Measurements from ENCODE around the gene HDAC5.
A peak's percentile ranks its signal among the peaks of the same experiment; 100 is the strongest.
"Not testable (repeated sequence)": the region's sequence is repeated elsewhere in the genome, so short reads cannot be mapped to it uniquely, and the experiment has no call there.

The HDAC5 gene

GRCh38 chr17:44152875-44153274, 29.4 kb upstream of the HDAC5 start:
- no peak overlapping the region for H3K4me3 ChIP-seq (ENCODE audit: low read depth, low read length)
- no peak overlapping the region for H2AFZ ChIP-seq (ENCODE audit: insufficient read depth, low read length, poor library complexity)
- H3K4ac ChIP-seq (ENCODE audit: low read depth, low read length), result no peak overlapping the region
- peaks cover 43 to 49% of the 10 kb centered on the region in 2 experiments for H3K36me3 ChIP-seq (ENCODE audit: control insufficient read depth in 1 of 2, insufficient read depth in 2 of 2, low read length in 2 of 2)
- peaks cover 2% of the 10 kb centered on the region for H3K9me3 ChIP-seq (ENCODE audit: insufficient read depth, low read depth, low read length)
- H3K4me1 ChIP-seq (ENCODE audit: control insufficient read depth in 1 of 2, insufficient read depth in 2 of 2, low read length in 2 of 2), result no peaks in the 10 kb centered on the region
- H4K12ac ChIP-seq (ENCODE audit: low read depth, low read length), result no peak overlapping the region
- no peak overlapping the region for H3K23ac ChIP-seq (ENCODE audit: low read length)
- no peak for DNase-seq
- H3K9ac ChIP-seq (ENCODE audit: low read length), result no peak overlapping the region
- H3K14ac ChIP-seq (ENCODE audit: low read length), result no peak overlapping the region
- no peak overlapping the region for H3K4me2 ChIP-seq (ENCODE audit: low read length)
- H3K27ac ChIP-seq (ENCODE audit: low read depth, low read length), result no peak overlapping the region
- no CpG with 5 or more reads among the region's 4 CpGs for WGBS (ENCODE audit: extremely low coverage, insufficient coverage, insufficient read length)
- no peak overlapping the region for H2AK5ac ChIP-seq (ENCODE audit: low read length)
- H3K27me3 ChIP-seq (ENCODE audit: insufficient read depth, low read length), result no peaks in the 10 kb centered on the region
- no peaks in the 10 kb centered on the region for H3K79me1 ChIP-seq (ENCODE audit: low read length)
- no peak overlapping the region for H2BK5ac ChIP-seq (ENCODE audit: low read depth, low read length, poor library complexity)
- H2BK120ac ChIP-seq (ENCODE audit: insufficient read depth, low read length, poor library complexity), result no peak overlapping the region
- H4K91ac ChIP-seq (ENCODE audit: low read depth, low read length), result no peak overlapping the region
- no peaks in the 10 kb centered on the region for H3K79me2 ChIP-seq (ENCODE audit: control insufficient read depth, insufficient read depth, low read length, poor library complexity)
- no peak overlapping the region for H2BK12ac ChIP-seq (ENCODE audit: low read length)
- no peak overlapping the region for H4K8ac ChIP-seq (ENCODE audit: low read depth, low read length)
- H3K18ac ChIP-seq (ENCODE audit: low read length), result no peak overlapping the region

DNA sequence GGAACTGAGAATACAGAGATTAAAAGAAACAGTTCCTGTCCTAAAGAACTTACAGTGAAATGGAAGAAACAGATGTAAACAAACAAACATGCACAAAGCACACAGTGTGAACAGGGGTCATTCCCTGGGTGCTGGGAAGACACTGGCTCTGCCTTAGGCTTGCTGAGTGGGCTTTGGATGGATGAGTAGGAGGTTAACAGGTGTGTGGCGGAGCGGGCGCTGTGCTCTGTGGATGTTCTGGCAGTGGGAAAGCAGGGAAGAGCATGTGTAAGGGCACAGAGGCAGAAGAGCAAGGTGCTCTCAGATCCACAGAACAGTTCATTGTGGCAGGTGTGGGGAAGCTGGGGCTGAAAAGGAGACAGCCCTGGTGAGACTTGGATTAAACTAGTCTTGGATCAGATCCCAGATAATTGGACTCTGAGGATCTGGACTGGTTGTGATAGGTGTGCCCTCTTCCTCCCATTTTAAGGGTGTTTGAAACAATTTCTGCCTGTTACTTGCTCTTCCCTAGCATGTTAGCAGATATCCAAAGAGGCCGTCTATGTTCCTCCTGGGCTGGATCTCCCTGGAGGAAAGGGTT, 26.4 kb upstream of the HDAC5 start:
- Histone ChIP-seq H3K79me1 (ENCODE audit: low read length) (no peaks in the 10 kb centered on the region), H2BK5ac (ENCODE audit: low read depth, low read length, poor library complexity) (no peak overlapping the region), H3K27ac (ENCODE audit: low read depth, low read length) (no peak overlapping the region), H3K4me3 (ENCODE audit: low read depth, low read length) (no peak overlapping the region), H3K4me1 (ENCODE audit: control insufficient read depth in 1 of 2, insufficient read depth in 2 of 2, low read length in 2 of 2) (peaks cover 4 to 7% of the 10 kb centered on the region in 2 experiments), H3K23ac (ENCODE audit: low read length) (no peak overlapping the region), H3K79me2 (ENCODE audit: control insufficient read depth, insufficient read depth, low read length, poor library complexity) (no peaks in the 10 kb centered on the region), H4K91ac (ENCODE audit: low read depth, low read length) (no peak overlapping the region), H3K9ac (ENCODE audit: low read length) (no peak overlapping the region), H2BK12ac (ENCODE audit: low read length) (no peak overlapping the region), H3K27me3 (ENCODE audit: insufficient read depth, low read length) (no peaks in the 10 kb centered on the region), H2AK5ac (ENCODE audit: low read length) (no peak overlapping the region), H3K36me3 (ENCODE audit: control insufficient read depth in 1 of 2, insufficient read depth in 2 of 2, low read length in 2 of 2) (peaks cover 37 to 45% of the 10 kb centered on the region in 2 experiments), H3K14ac (ENCODE audit: low read length) (no peak overlapping the region), H3K4me2 (ENCODE audit: low read length) (no peak overlapping the region), H2BK120ac (ENCODE audit: insufficient read depth, low read length, poor library complexity) (no peak overlapping the region), H3K18ac (ENCODE audit: low read length) (no peak overlapping the region), H4K8ac (ENCODE audit: low read depth, low read length) (no peak overlapping the region), H3K4ac (ENCODE audit: low read depth, low read length) (no peak overlapping the region), H2AFZ (ENCODE audit: insufficient read depth, low read length, poor library complexity) (no peak overlapping the region), H3K9me3 (ENCODE audit: insufficient read depth, low read depth, low read length) (peaks cover under 1% of the 10 kb centered on the region), H4K12ac (ENCODE audit: low read depth, low read length) (no peak overlapping the region)
- WGBS (ENCODE audit: extremely low coverage, insufficient coverage, insufficient read length), result no CpG with 5 or more reads among the region's 4 CpGs
- DNase-seq, result no peak

GRCh38 chr17:44149066-44149465, 25.6 kb upstream of the HDAC5 start:
- not testable (repeated sequence) for H3K4me3 ChIP-seq (ENCODE audit: low read depth, low read length); H2BK120ac ChIP-seq (ENCODE audit: insufficient read depth, low read length, poor library complexity); H3K27me3 ChIP-seq (ENCODE audit: insufficient read depth, low read length); H4K91ac ChIP-seq (ENCODE audit: low read depth, low read length); H2BK12ac ChIP-seq (ENCODE audit: low read length); H2AFZ ChIP-seq (ENCODE audit: insufficient read depth, low read length, poor library complexity); H3K23ac ChIP-seq (ENCODE audit: low read length); H3K27ac ChIP-seq (ENCODE audit: low read depth, low read length); H4K12ac ChIP-seq (ENCODE audit: low read depth, low read length); H3K79me1 ChIP-seq (ENCODE audit: low read length); H3K18ac ChIP-seq (ENCODE audit: low read length); H2BK5ac ChIP-seq (ENCODE audit: low read depth, low read length, poor library complexity); H3K4me2 ChIP-seq (ENCODE audit: low read length); H2AK5ac ChIP-seq (ENCODE audit: low read length); DNase-seq; H3K4ac ChIP-seq (ENCODE audit: low read depth, low read length); H3K14ac ChIP-seq (ENCODE audit: low read length); H4K8ac ChIP-seq (ENCODE audit: low read depth, low read length); H3K4me1 ChIP-seq (ENCODE audit: control insufficient read depth in 1 of 2, insufficient read depth in 2 of 2, low read length in 2 of 2); H3K9me3 ChIP-seq (ENCODE audit: insufficient read depth, low read depth, low read length); H3K9ac ChIP-seq (ENCODE audit: low read length); H3K79me2 ChIP-seq (ENCODE audit: control insufficient read depth, insufficient read depth, low read length, poor library complexity)
- whole genome bisulfite sequencing (ENCODE audit: extremely low coverage, insufficient coverage, insufficient read length), result no CpG with 5 or more reads among the region's 3 CpGs
- H3K36me3 ChIP-seq (ENCODE audit: control insufficient read depth in 1 of 2, insufficient read depth in 2 of 2, low read length in 2 of 2), result peaks cover 30 to 38% of the 10 kb centered on the region in 2 experiments

DNA sequence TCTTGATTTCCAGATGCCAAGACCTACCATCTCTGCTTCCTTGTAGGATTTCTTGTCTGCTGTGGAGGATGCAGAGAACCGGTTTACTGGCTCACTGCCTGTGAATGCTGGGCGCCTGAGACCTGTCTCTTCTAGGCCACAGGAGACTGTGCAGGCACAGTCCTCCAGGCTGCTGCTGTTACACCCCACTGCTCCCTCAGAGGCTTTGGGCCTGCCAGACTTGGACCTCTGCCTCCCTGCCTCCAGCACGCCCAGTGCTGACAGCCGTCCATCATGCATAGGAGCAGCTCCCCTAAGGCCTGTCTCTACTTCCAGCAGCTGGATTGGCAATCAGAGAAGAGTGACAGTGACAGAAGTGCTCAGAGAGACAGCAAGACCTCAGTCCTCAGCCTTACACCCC, 24.4 kb upstream of the HDAC5 start:
- Histone ChIP-seq H3K4me3 (ENCODE audit: low read depth, low read length) (no peak overlapping the region), H3K4me1 (ENCODE audit: control insufficient read depth in 1 of 2, insufficient read depth in 2 of 2, low read length in 2 of 2) (peaks cover 4 to 7% of the 10 kb centered on the region in 2 experiments), H2BK5ac (ENCODE audit: low read depth, low read length, poor library complexity) (no peak overlapping the region), H3K79me2 (ENCODE audit: control insufficient read depth, insufficient read depth, low read length, poor library complexity) (no peaks in the 10 kb centered on the region), H2BK120ac (ENCODE audit: insufficient read depth, low read length, poor library complexity) (no peak overlapping the region), H3K4ac (ENCODE audit: low read depth, low read length) (no peak overlapping the region), H3K27me3 (ENCODE audit: insufficient read depth, low read length) (no peaks in the 10 kb centered on the region), H2BK12ac (ENCODE audit: low read length) (no peak overlapping the region), H3K4me2 (ENCODE audit: low read length) (no peak overlapping the region), H4K91ac (ENCODE audit: low read depth, low read length) (no peak overlapping the region), H3K9ac (ENCODE audit: low read length) (no peak overlapping the region), H3K36me3 (ENCODE audit: control insufficient read depth in 1 of 2, insufficient read depth in 2 of 2, low read length in 2 of 2) (peaks cover 29 to 33% of the 10 kb centered on the region in 2 experiments), H4K12ac (ENCODE audit: low read depth, low read length) (peak overlapping the region; percentile 10), H3K27ac (ENCODE audit: low read depth, low read length) (no peak overlapping the region), H3K14ac (ENCODE audit: low read length) (no peak overlapping the region), H3K23ac (ENCODE audit: low read length) (no peak overlapping the region), H3K79me1 (ENCODE audit: low read length) (no peaks in the 10 kb centered on the region), H4K8ac (ENCODE audit: low read depth, low read length) (no peak overlapping the region), H2AFZ (ENCODE audit: insufficient read depth, low read length, poor library complexity) (no peak overlapping the region), H3K18ac (ENCODE audit: low read length) (peak overlapping the region; percentile 25), H2AK5ac (ENCODE audit: low read length) (no peak overlapping the region), H3K9me3 (ENCODE audit: insufficient read depth, low read depth, low read length) (no peaks in the 10 kb centered on the region)
- DNase-seq, result no peak
- no CpG with 5 or more reads among the region's 4 CpGs for WGBS (ENCODE audit: extremely low coverage, insufficient coverage, insufficient read length)
